ENCODE data around the gene MOV10L1.

Gene MOV10L1

DNA sequence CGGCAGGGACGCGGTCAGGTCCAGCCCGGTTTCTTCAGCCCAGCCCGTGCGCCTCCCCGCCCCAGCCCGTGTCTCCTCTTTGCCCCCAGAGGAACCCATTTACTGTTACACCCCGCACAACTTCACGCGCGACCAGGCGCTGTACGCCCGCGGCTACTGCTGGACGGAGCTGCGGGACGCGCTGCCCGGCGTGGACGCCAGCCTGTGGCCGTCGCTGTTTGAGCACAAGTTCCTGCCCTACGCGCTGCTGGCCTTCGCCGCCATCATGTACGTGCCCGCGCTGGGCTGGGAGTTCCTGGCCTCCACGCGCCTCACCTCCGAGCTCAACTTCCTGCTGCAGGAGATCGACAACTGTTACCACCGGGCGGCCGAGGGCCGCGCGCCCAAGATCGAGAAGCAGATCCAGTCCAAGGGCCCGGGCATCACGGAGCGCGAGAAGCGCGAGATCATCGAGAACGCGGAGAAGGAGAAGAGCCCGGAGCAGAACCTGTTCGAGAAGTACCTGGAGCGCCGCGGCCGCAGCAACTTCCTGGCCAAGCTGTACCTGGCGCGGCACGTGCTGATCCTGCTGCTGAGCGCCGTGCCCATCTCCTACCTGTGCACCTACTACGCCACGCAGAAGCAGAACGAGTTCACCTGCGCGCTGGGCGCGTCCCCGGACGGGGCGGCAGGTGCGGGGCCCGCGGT, 87.2 kb downstream of the MOV10L1 start:
- TF ChIP-seq CTCF (IDR thresholded peaks at IDR 0.05; ENCODE audit: low read depth, low read length) = no peak
- no peaks in the 10 kb centered on the region for H3K27me3 ChIP-seq
- no peaks in the 10 kb centered on the region for H3K36me3 ChIP-seq
- no peaks in the 10 kb centered on the region for H3K4me1 ChIP-seq
- H3K4me3 ChIP-seq (ENCODE audit: low read depth, low read length) = no peak overlapping the region
- H3K9me3 ChIP-seq = no peaks in the 10 kb centered on the region; the same call in 1 of the 2 replicates
- DNase-seq = no peak

DNA sequence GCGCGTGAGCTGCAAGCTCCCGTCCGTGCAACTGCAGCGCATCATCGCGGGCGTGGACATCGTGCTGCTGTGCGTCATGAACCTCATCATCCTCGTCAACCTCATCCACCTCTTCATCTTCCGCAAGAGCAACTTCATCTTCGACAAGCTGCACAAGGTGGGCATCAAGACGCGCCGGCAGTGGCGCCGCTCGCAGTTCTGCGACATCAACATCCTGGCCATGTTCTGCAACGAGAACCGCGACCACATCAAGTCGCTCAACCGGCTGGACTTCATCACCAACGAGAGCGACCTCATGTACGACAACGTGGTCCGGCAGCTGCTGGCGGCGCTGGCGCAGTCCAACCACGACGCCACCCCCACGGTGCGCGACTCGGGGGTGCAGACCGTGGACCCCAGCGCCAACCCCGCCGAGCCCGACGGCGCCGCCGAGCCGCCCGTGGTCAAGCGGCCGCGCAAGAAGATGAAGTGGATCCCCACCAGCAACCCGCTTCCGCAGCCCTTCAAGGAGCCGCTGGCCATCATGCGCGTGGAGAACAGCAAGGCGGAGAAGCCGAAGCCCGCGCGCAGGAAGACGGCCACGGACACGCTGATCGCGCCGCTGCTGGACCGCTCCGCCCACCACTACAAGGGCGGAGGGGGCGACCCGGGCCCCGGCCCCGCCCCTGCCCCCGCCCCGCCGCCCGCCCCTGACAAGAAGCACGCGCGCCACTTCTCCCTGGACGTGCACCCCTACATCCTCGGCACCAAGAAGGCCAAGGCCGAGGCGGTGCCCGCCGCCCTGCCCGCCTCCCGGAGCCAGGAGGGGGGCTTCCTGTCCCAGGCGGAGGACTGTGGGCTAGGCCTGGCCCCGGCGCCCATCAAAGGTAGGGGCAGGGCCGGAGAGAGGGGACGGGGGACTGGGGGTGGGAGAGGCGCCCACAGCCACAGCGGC, 88.0 kb downstream of the MOV10L1 start:
- Histone ChIP-seq H3K27me3 (no peaks in the 10 kb centered on the region), H3K9me3 (no peaks in the 10 kb centered on the region; the same call in 1 of the 2 replicates), H3K4me3 (ENCODE audit: low read depth, low read length) (no peak overlapping the region), H3K4me1 (no peaks in the 10 kb centered on the region), H3K36me3 (no peaks in the 10 kb centered on the region)
- no peak for TF ChIP-seq CTCF (IDR thresholded peaks at IDR 0.05; ENCODE audit: low read depth, low read length)
- no peak for DNase-seq

- Histone ChIP-seq H3K9me3 (no peaks in the 10 kb centered on the region; the same call in 1 of the 2 replicates), H3K4me1 (no peaks in the 10 kb centered on the region), H3K4me3 (ENCODE audit: low read depth, low read length) (no peak overlapping the region), H3K36me3 (no peaks in the 10 kb centered on the region), H3K27me3 (no peaks in the 10 kb centered on the region)
- no peak for TF ChIP-seq CTCF (IDR thresholded peaks at IDR 0.05; ENCODE audit: low read depth, low read length)
- DNase-seq = no peak
Measured at GRCh38 chr22:50178471-50178864, 88.7 kb downstream of the MOV10L1 start.

- H3K4me1 ChIP-seq = no peaks in the 10 kb centered on the region
- H3K27me3 ChIP-seq = no peaks in the 10 kb centered on the region
- H3K36me3 ChIP-seq = no peaks in the 10 kb centered on the region
- DNase-seq = no peak
- H3K9me3 ChIP-seq = no peaks in the 10 kb centered on the region
- no peak for TF ChIP-seq CTCF (IDR thresholded peaks at IDR 0.05; ENCODE audit: low read depth, low read length)
- no peak overlapping the region for H3K4me3 ChIP-seq (ENCODE audit: low read depth, low read length)
Measured at GRCh38 chr22:50178871-50179869, 89.4 kb downstream of the MOV10L1 start.

- no peak for DNase-seq
- Histone ChIP-seq H3K4me3 (ENCODE audit: low read depth, low read length) (no peak overlapping the region), H3K36me3 (no peaks in the 10 kb centered on the region), H3K9me3 (no peaks in the 10 kb centered on the region), H3K27me3 (no peaks in the 10 kb centered on the region), H3K4me1 (no peaks in the 10 kb centered on the region)
- no peak for TF ChIP-seq CTCF (IDR thresholded peaks at IDR 0.05; ENCODE audit: low read depth, low read length)
Measured at GRCh38 chr22:50179937-50180726, 90.3 kb downstream of the MOV10L1 start.
